ENCODE data around the gene TBX1. TPM values are rescaled to one million over a fixed set of nuclear protein-coding genes. Genes with fewer than 3 reads are reported as not detected.

TBX1 gene
- total and polyA plus RNA-seq, 2 of the 8 experiments (the other 6 are each of a cell fraction or from before 2014, with no cell fraction given) = 0.28 TPM; not detected in 1

GRCh38 chr22:19774628-19775027 lies 14.1 kb downstream of the TBX1 start:
- Histone ChIP-seq H2BK12ac (ENCODE audit: low read depth, low read length) (no peak overlapping the region), H3K56ac (replicated peaks; ENCODE audit: insufficient read length, low read depth, low read length) (no peak overlapping the region), H3K36me3 (ENCODE audit: control insufficient read depth in 2 of 4, insufficient read depth in 4 of 4, low read length in 3 of 4) (no peaks in the 10 kb centered on the region), H3K79me2 (ENCODE audit: control insufficient read depth in 1 of 2, insufficient read depth in 2 of 2, low read length in 2 of 2) (no peaks in the 10 kb centered on the region), H4K8ac (ENCODE audit: extremely low read depth, insufficient read depth, low read length) (no peak overlapping the region), H4K91ac (replicated peaks; ENCODE audit: insufficient read length, low read length) (no peak overlapping the region), H3K27me3 (replicated peaks in 1 of 4; ENCODE audit: control insufficient read depth in 3 of 4, extremely low read depth in 1 of 4, insufficient read depth in 3 of 4, low read length in 3 of 4) (peaks cover 4 to 17% (median 15%) of the 10 kb centered on the region in 4 experiments), H3K4ac (replicated peaks; ENCODE audit: insufficient read length, low read depth, low read length) (no peak overlapping the region), H2BK15ac (ENCODE audit: low read length) (no peak overlapping the region), H2AK5ac (ENCODE audit: low read depth, low read length) (no peak overlapping the region), H3K18ac (ENCODE audit: extremely low read depth, low read length) (no peak overlapping the region), H3K79me1 (ENCODE audit: low read depth, low read length) (no peaks in the 10 kb centered on the region), H3K4me3 (ENCODE audit: extremely low read depth in 1 of 4, insufficient read depth in 2 of 4, low read depth in 3 of 4, low read length in 4 of 4) (no peak overlapping the region), H3K27ac (ENCODE audit: low read depth, low read length) (no peak overlapping the region), H3K14ac (ENCODE audit: insufficient read length) (no peak overlapping the region), H3K4me2 (ENCODE audit: insufficient read depth in 1 of 2, low read depth in 2 of 2, low read length in 2 of 2) (no peak overlapping the region), H2BK5ac (ENCODE audit: low read depth, low read length) (no peak overlapping the region), H4K5ac (ENCODE audit: insufficient read length, low read depth, low read length) (no peak overlapping the region), H3K23ac (ENCODE audit: insufficient read length) (no peak overlapping the region), H2BK20ac (ENCODE audit: low read length) (no peak overlapping the region), H4K20me1 (replicated peaks in 1 of 2; ENCODE audit: control insufficient read depth in 1 of 2, insufficient read depth in 2 of 2, low read length in 2 of 2) (no peaks in the 10 kb centered on the region), H3K9me3 (ENCODE audit: insufficient read depth in 2 of 2, low read depth in 1 of 2, low read length in 1 of 2) (no peaks in the 10 kb centered on the region), H2AFZ (ENCODE audit: low read length) (no peak overlapping the region), H2BK120ac (replicated peaks; ENCODE audit: low read depth, low read length) (no peak overlapping the region), H3K9ac (replicated peaks in 1 of 4; ENCODE audit: extremely low read depth in 1 of 4, low read depth in 3 of 4, low read length in 3 of 4) (no peak overlapping the region; a peak in 1 of 7 replicates), H3K23me2 (ENCODE audit: low read depth, low read length) (no peaks in the 10 kb centered on the region), H3K4me1 (replicated peaks in 1 of 4; ENCODE audit: control insufficient read depth in 3 of 4, insufficient read depth in 4 of 4, low read length in 3 of 4) (no peaks in the 10 kb centered on the region)
- FAIRE-seq (no peak), DNase-seq (ENCODE audit: low read depth in 1 of 2, low spot score in 2 of 2) (no peak)
- 87% methylated on average over 8 of the region's 8 CpGs; no CpG with 5 or more reads in 1 of the 2 experiments for WGBS, 2 experiments (ENCODE audit: extremely low coverage in 1 of 2, insufficient coverage in 1 of 2, insufficient read length in 1 of 2, insufficient replicate concordance in 2 of 2, low coverage in 1 of 2, low lambda C conversion rate in 2 of 2, missing lambda C conversion rate in 1 of 2)
- ChIA-PET POLR2A (ENCODE audit: partially characterized antibody) (no interaction called here), CTCF (ENCODE audit: partially characterized antibody) (interaction anchor here (1.8 to 2.7 kb wide), 2 partner anchors 22 to 137 kb away, joined by 7 to 10 read pairs; no protein-coding TSS in a partner anchor)
- no peak for TF ChIP-seq CTBP2 (IDR thresholded peaks at IDR 0.05; ENCODE audit: borderline replicate concordance, insufficient read depth, insufficient read length, low read length)
- no peak for TF ChIP-seq SIX5 (IDR thresholded peaks at IDR 0.05; ENCODE audit: low read depth, low read length)
- no peak for TF ChIP-seq TAF7 (optimal IDR thresholded peaks at IDR 0.05; ENCODE audit: borderline replicate concordance, low read depth, low read length)
- TF ChIP-seq SP2 (IDR thresholded peaks at IDR 0.05; ENCODE audit: low read length) = no peak
- TF ChIP-seq E2F6 (IDR thresholded peaks at IDR 0.05) = no peak
- TF ChIP-seq SRF (IDR thresholded peaks at IDR 0.05; ENCODE audit: low read depth, low read length) = no peak
